NCI-H1436 (cell line): Measurements from ENCODE around the gene SPATA31E1.
"Not testable (repeated sequence)": the region's sequence is repeated elsewhere in the genome, so short reads cannot be mapped to it uniquely, and the experiment has no call there.

Experiments
- DNase-seq: peaks from one replicate; lab custom pipeline; 2025; lab: John Stamatoyannopoulos, UW

The SPATA31E1 gene

GRCh38 chr9:87934444-87934843, 51.8 kb downstream of the SPATA31E1 start:
- DNase-seq = not testable (repeated sequence)

GRCh38 chr9:87937352-87937751, 54.7 kb downstream of the SPATA31E1 start:
- not testable (repeated sequence) for DNase-seq

GRCh38 chr9:87937918-87938317, 55.2 kb downstream of the SPATA31E1 start:
- DNase-seq = not testable (repeated sequence)

DNA sequence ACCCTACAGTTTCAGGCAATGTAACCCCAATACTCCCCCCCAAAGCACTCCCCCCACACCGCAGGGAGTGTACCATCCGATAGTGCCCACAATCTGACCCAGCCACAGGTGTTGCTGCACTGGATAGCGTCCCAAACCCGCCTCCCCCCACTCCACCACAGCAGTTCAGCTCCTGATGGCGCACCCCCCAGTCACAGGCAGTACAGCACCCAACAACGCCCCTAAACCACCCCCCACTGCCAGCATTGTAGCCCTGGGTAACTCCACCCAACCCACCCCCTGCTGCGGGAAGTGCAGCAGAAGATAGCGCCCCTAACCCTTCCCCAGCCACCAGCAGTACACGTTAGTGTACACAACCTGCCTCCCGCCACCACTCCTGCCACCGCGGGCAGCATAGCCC, 55.7 kb downstream of the SPATA31E1 start:
- not testable (repeated sequence) for DNase-seq
